Neural progenitor cell (in vitro differentiated cells): ENCODE data around the gene TRIO. TPM values are rescaled to one million over a fixed set of nuclear protein-coding genes. Genes with fewer than 3 reads are reported as not detected.

Source experiments
- DNase-seq: peaks from one replicate; pipeline ENCODE4 v3.0.0-alpha.2; 2016; ENCODE audit warnings: low spot score
- H2AFZ ChIP-seq: fragments of 200-600 bp; sonication (generic); replicated peaks from 2 replicates; pipeline ENCODE4 v1.6.1; 2016; ENCODE audit warnings: antibody characterized with exemption
- H3F3A ChIP-seq: fragments of 200-600 bp; sonication (generic); 2 replicates; pipeline ENCODE4 v1.6.1; 2016; ENCODE audit warnings: antibody characterized with exemption, low read depth
- H3K27ac ChIP-seq: fragments of 200-600 bp; sonication (generic); 2 replicates; pipeline ENCODE4 v1.5.1; 2016; ENCODE audit warnings: mild to moderate bottlenecking
- H3K27me3 ChIP-seq: fragments of 200-600 bp; sonication (generic); 2 replicates; pipeline ENCODE4 v1.6.1; 2016; ENCODE audit warnings: mild to moderate bottlenecking, moderate library complexity
- H3K36me3 ChIP-seq: fragments of 200-600 bp; sonication (generic); 2 replicates; pipeline ENCODE4 v1.5.1; 2016
- H3K4me1 ChIP-seq: fragments of 200-600 bp; sonication (generic); 2 replicates; pipeline ENCODE4 v1.6.1; 2016; ENCODE audit warnings: mixed run types
- H3K4me2 ChIP-seq: fragments of 200-600 bp; sonication (generic); 2 replicates; pipeline ENCODE4 v1.6.1; 2016
- H3K4me3 ChIP-seq: fragments of 200-600 bp; sonication (generic); 2 replicates; pipeline ENCODE4 v1.5.1; 2016
- H3K79me2 ChIP-seq: fragments of 200-600 bp; sonication (generic); 2 replicates; pipeline ENCODE4 v1.6.1; 2016; ENCODE audit warnings: low read depth
- H3K9ac ChIP-seq: fragments of 200-600 bp; sonication (generic); 2 replicates; pipeline ENCODE4 v1.6.1; 2016
- H3K9me3 ChIP-seq: fragments of 200-600 bp; sonication (generic); 2 replicates; pipeline ENCODE4 v1.5.1; 2016; ENCODE audit warnings: low read depth
- H4K20me1 ChIP-seq: fragments of 200-600 bp; sonication (generic); 2 replicates; pipeline ENCODE4 v1.6.1; 2016; ENCODE audit warnings: low read depth
- H3K27ac Mint-ChIP-seq: 3 replicates; pipeline ENCODE4 v1.8.0; 2021; ENCODE audit warnings: mixed read lengths
- H3K27me3 Mint-ChIP-seq: 2 replicates; pipeline ENCODE4 v1.8.0; 2022; ENCODE audit warnings: low read depth, mild to moderate bottlenecking, inconsistent platforms, moderate library complexity, mixed read lengths; ENCODE audit not compliant: insufficient read depth
- H3K36me3 Mint-ChIP-seq: 3 replicates; pipeline ENCODE4 v1.8.0; 2021; ENCODE audit warnings: mixed read lengths
- H3K4me1 Mint-ChIP-seq: 3 replicates; pipeline ENCODE4 v1.8.0; 2021; ENCODE audit warnings: mixed read lengths
- H3K4me3 Mint-ChIP-seq: 3 replicates; pipeline ENCODE4 v1.8.0; 2021; ENCODE audit warnings: mild to moderate bottlenecking, moderate library complexity, mixed read lengths
- H3K9me3 Mint-ChIP-seq: 3 replicates; pipeline ENCODE4 v1.8.0; 2020; ENCODE audit warnings: mixed read lengths
- EZH2 ChIP-seq: fragments of 200-600 bp; sonication (generic); IDR thresholded peaks from 2 replicates; pipeline ENCODE4 v1.6.1; 2017; ENCODE audit warnings: antibody characterized with exemption, mild to moderate bottlenecking, moderate library complexity
- EZH2phosphoT487 ChIP-seq: fragments of 200-600 bp; sonication (generic); IDR thresholded peaks from 2 replicates; pipeline ENCODE4 v1.6.1; 2017; ENCODE audit warnings: antibody characterized with exemption
- total RNA-seq: library from RNA; depleted of rRNA; stranded (reverse); fragments of >200 nt; gene quantifications from 2 replicates; pipeline ENCODE4 v1.2.3, GENCODE V29; 2015; ENCODE audit warnings: low replicate concordance
- TF ChIP-seq, protein P1 (sequence below): fragments of 200-600 bp; sonication (generic); IDR thresholded peaks from 2 replicates; pipeline ENCODE4 v1.5.1; 2017; ENCODE audit warnings: antibody characterized with exemption, mild to moderate bottlenecking

The TRIO gene
- total RNA-seq, 1 donor from 2014 or later: 84.7 TPM

DNA sequence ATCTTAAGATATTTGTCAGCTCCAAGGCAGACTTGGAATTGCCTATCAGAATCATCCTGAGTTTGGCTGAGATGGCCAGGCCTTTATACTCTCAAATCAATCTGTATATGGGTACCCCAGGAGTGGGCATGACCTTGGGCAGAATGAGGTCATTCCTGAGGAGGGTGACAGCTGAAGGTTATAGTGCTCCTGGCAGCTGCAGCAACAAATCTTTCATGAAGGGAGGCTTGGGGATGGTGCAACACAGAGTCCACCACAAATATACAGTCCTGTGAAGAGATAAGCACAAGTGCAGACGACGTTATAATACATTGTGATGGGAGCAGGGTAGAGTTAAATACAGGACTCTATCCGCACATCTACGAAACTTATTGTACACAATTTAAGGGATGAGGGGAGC, 21.1 kb upstream of the TRIO start:
- Histone ChIP-seq H4K20me1 (no peaks in the 10 kb centered on the region), H3K4me3 (no peak overlapping the region), H3K36me3 (no peaks in the 10 kb centered on the region), H3F3A (no peaks in the 10 kb centered on the region), H3K9ac (no peak overlapping the region), H3K4me1 (peaks cover 11% of the 10 kb centered on the region), H3K4me2 (no peak overlapping the region), H3K27ac (no peak overlapping the region), H2AFZ (no peak overlapping the region), H3K9me3 (no peaks in the 10 kb centered on the region), H3K79me2 (no peaks in the 10 kb centered on the region), H3K27me3 (peaks cover 2% of the 10 kb centered on the region)
- no peaks in the 10 kb centered on the region for H3K9me3 Mint-ChIP-seq
- no peak for DNase-seq
- peaks cover 21% of the 10 kb centered on the region for H3K4me1 Mint-ChIP-seq
- TF ChIP-seq EZH2: no peak
- TF ChIP-seq EZH2phosphoT487: no peak
- TF ChIP-seq, protein P1, sequence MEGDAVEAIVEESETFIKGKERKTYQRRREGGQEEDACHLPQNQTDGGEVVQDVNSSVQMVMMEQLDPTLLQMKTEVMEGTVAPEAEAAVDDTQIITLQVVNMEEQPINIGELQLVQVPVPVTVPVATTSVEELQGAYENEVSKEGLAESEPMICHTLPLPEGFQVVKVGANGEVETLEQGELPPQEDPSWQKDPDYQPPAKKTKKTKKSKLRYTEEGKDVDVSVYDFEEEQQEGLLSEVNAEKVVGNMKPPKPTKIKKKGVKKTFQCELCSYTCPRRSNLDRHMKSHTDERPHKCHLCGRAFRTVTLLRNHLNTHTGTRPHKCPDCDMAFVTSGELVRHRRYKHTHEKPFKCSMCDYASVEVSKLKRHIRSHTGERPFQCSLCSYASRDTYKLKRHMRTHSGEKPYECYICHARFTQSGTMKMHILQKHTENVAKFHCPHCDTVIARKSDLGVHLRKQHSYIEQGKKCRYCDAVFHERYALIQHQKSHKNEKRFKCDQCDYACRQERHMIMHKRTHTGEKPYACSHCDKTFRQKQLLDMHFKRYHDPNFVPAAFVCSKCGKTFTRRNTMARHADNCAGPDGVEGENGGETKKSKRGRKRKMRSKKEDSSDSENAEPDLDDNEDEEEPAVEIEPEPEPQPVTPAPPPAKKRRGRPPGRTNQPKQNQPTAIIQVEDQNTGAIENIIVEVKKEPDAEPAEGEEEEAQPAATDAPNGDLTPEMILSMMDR: no peak
- H3K27ac Mint-ChIP-seq: no peak overlapping the region
- H3K27me3 Mint-ChIP-seq: peaks cover 3% of the 10 kb centered on the region
- H3K36me3 Mint-ChIP-seq: no peaks in the 10 kb centered on the region
- no peak overlapping the region for H3K4me3 Mint-ChIP-seq

DNA sequence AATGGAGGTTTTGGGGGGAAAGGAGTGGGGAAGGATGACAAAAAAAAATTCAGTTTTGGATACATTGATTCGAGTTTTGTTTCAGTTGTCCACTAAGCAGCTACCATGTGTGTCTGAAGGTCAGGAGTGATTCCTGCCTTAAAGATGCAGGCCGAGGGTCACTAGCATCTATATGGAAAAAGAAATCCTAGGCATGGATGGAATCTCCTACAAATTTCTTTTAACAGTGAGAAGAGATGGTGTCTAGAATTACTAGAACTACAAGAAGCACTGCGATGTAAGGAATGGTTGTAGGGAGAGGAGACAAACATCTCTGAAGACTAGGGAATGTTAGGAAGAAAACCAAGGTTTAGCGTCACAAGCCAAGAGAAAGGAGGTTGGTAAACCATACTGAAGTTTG, 19.6 kb upstream of the TRIO start:
- Mint-ChIP-seq H3K4me1 (peaks cover 16% of the 10 kb centered on the region), H3K4me3 (no peak overlapping the region), H3K9me3 (no peaks in the 10 kb centered on the region), H3K27ac (no peak overlapping the region), H3K36me3 (no peaks in the 10 kb centered on the region), H3K27me3 (peaks cover 3% of the 10 kb centered on the region)
- Histone ChIP-seq H3K27me3 (no peaks in the 10 kb centered on the region), H3K36me3 (no peaks in the 10 kb centered on the region), H3F3A (no peaks in the 10 kb centered on the region), H3K9ac (no peak overlapping the region), H3K4me1 (peaks cover 8% of the 10 kb centered on the region), H3K9me3 (no peaks in the 10 kb centered on the region), H2AFZ (no peak overlapping the region), H3K79me2 (no peaks in the 10 kb centered on the region), H4K20me1 (no peaks in the 10 kb centered on the region), H3K27ac (no peak overlapping the region), H3K4me3 (no peak overlapping the region), H3K4me2 (no peak overlapping the region)
- DNase-seq: no peak
- TF ChIP-seq, protein P1: no peak

DNA sequence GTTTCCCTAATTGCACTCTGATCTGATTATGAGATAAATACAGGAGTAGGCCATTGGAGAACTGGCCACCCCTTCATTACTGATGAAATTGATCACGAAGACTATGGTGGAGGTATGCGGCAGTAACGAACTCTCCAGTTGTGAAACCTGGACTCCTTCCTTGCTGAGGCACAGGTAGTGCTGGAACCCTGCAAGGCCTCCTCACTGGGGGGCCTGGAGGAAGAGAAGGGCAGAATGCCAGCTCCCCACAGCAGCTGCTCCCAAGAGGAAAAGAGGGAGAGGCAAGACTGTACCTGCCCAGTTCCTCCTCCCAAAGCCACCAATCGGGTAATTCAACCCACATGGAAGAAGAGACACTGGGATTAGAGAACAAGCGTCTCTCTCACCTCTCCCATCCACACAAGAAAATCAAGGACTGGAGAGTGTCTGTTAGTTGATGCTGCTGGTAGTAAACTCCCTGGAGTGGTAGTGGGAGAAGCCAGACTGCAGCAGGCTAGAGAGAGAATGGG, 19.1 kb upstream of the TRIO start:
- peaks cover 11% of the 10 kb centered on the region for H3K4me1 Mint-ChIP-seq
- Histone ChIP-seq H3K9me3 (no peaks in the 10 kb centered on the region), H3K4me1 (peaks cover 3% of the 10 kb centered on the region), H3K4me3 (no peak overlapping the region), H3K4me2 (no peak overlapping the region), H3F3A (no peaks in the 10 kb centered on the region), H2AFZ (no peak overlapping the region), H3K79me2 (no peaks in the 10 kb centered on the region), H3K9ac (no peak overlapping the region), H3K27me3 (no peaks in the 10 kb centered on the region), H4K20me1 (no peaks in the 10 kb centered on the region), H3K36me3 (no peaks in the 10 kb centered on the region), H3K27ac (no peak overlapping the region)
- H3K27ac Mint-ChIP-seq: no peak overlapping the region
- TF ChIP-seq EZH2 (no peak), EZH2phosphoT487 (no peak)
- TF ChIP-seq, protein P1: no peak
- H3K9me3 Mint-ChIP-seq: no peaks in the 10 kb centered on the region
- H3K4me3 Mint-ChIP-seq: no peak overlapping the region
- H3K36me3 Mint-ChIP-seq: no peaks in the 10 kb centered on the region
- no peak for DNase-seq
- H3K27me3 Mint-ChIP-seq: peaks cover 3% of the 10 kb centered on the region

DNA sequence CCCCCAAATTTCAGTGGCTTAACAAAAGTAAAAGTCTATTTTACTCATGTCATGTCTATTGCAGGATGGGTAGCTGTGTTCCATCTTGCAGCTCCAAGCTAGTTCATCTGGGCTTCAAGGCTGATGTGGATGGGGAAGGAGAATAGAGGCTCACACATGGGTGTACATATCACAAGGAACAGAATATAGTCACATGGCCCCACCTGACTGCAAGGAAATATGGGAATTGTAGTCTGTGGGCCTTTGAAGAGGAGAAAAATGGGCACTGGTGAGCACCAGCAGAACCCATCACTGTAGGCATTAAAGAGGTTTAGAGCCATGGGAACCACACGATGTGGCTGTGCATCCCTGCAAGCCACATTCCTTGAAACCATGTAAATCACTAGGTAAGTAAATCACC, 17.9 kb upstream of the TRIO start:
- TF ChIP-seq EZH2phosphoT487 (no peak), EZH2 (no peak)
- TF ChIP-seq, protein P1: no peak
- no peaks in the 10 kb centered on the region for H3K79me2 ChIP-seq
- peaks cover 4% of the 10 kb centered on the region for H3K4me1 Mint-ChIP-seq
- peak overlapping the region; percentile 7 for H3K27ac Mint-ChIP-seq
- no peaks in the 10 kb centered on the region for H3K36me3 Mint-ChIP-seq
- no peak overlapping the region for H3K9ac ChIP-seq
- H3F3A ChIP-seq: no peaks in the 10 kb centered on the region
- H3K4me1 ChIP-seq: no peaks in the 10 kb centered on the region
- no peak overlapping the region for H3K4me3 Mint-ChIP-seq
- no peaks in the 10 kb centered on the region for H4K20me1 ChIP-seq
- H3K27ac ChIP-seq: no peak overlapping the region
- no peak overlapping the region for H2AFZ ChIP-seq
- H3K4me3 ChIP-seq: no peak overlapping the region
- H3K9me3 ChIP-seq: no peaks in the 10 kb centered on the region
- no peaks in the 10 kb centered on the region for H3K9me3 Mint-ChIP-seq
- no peaks in the 10 kb centered on the region for H3K27me3 ChIP-seq
- DNase-seq: no peak
- peaks cover 3% of the 10 kb centered on the region for H3K27me3 Mint-ChIP-seq
- no peaks in the 10 kb centered on the region for H3K36me3 ChIP-seq
- H3K4me2 ChIP-seq: no peak overlapping the region
